ENCODE results near the gene ETS2. TPM values are rescaled to one million over a fixed set of nuclear protein-coding genes. Genes with fewer than 3 reads are reported as not detected.

Gene ETS2
- total RNA-seq, 1 donor from 2014 or later, result 18.2 TPM

DNA sequence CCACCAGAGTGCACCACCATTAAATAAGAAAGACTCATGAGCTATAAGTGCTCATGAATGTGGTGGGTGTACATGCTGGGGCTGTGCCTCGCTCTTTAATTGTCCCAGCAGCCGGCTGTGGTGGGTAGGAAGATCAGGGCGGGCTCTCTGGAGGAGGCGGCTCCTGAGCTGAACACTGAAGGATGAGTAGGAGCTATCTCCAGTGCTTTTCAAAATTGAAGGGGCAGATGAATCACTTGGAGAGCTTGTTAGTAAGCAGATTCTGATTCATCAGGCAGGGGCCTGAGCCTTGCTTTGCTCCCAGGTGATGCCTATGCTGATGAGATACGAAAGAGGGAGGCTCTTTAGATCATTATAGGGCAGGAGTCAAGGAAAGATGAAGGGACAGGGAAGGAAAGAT lies 54.1 kb downstream of the ETS2 start:
- Mint-ChIP-seq H3K36me3 (ENCODE audit: unreplicated experiment) (no peaks in the 10 kb centered on the region), H3K4me1 (ENCODE audit: unreplicated experiment) (no peaks in the 10 kb centered on the region), H3K9me3 (ENCODE audit: unreplicated experiment) (no peaks in the 10 kb centered on the region), H3K4me3 (ENCODE audit: unreplicated experiment) (no peak overlapping the region), H3K27ac (ENCODE audit: unreplicated experiment) (no peak overlapping the region), H3K27me3 (ENCODE audit: unreplicated experiment) (no peaks in the 10 kb centered on the region)
- no peak for DNase-seq (ENCODE audit: extremely low spot score, unreplicated experiment)
- TF ChIP-seq, protein P1, sequence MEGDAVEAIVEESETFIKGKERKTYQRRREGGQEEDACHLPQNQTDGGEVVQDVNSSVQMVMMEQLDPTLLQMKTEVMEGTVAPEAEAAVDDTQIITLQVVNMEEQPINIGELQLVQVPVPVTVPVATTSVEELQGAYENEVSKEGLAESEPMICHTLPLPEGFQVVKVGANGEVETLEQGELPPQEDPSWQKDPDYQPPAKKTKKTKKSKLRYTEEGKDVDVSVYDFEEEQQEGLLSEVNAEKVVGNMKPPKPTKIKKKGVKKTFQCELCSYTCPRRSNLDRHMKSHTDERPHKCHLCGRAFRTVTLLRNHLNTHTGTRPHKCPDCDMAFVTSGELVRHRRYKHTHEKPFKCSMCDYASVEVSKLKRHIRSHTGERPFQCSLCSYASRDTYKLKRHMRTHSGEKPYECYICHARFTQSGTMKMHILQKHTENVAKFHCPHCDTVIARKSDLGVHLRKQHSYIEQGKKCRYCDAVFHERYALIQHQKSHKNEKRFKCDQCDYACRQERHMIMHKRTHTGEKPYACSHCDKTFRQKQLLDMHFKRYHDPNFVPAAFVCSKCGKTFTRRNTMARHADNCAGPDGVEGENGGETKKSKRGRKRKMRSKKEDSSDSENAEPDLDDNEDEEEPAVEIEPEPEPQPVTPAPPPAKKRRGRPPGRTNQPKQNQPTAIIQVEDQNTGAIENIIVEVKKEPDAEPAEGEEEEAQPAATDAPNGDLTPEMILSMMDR (IDR thresholded peaks at IDR 0.05), result no peak

DNA sequence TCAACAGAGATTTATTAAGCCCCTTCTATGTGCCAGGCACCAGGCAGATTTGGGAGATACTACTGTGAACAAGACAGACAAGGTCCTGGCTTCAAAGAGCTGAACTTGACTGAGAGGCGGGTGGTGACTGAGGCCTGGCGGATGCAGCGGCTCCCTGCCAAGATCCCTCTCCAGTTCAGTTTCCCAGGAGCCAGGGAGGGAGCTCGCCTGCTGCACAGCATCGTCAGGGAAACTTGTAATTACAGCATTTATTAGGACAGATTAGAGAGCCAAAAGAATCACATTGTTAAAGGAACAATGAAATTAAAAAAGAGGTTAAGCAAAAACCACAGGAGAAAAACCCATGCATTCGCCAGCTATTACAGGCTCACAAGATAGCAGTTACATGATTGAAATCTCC lies 55.3 kb downstream of the ETS2 start:
- TF ChIP-seq, protein P1 (IDR thresholded peaks at IDR 0.05), result no peak
- no peak overlapping the region for H3K4me3 Mint-ChIP-seq (ENCODE audit: unreplicated experiment)
- H3K27ac Mint-ChIP-seq (ENCODE audit: unreplicated experiment), result no peak overlapping the region
- no peaks in the 10 kb centered on the region for H3K9me3 Mint-ChIP-seq (ENCODE audit: unreplicated experiment)
- H3K36me3 Mint-ChIP-seq (ENCODE audit: unreplicated experiment), result peaks cover under 1% of the 10 kb centered on the region
- H3K27me3 Mint-ChIP-seq (ENCODE audit: unreplicated experiment), result no peaks in the 10 kb centered on the region
- DNase-seq (ENCODE audit: extremely low spot score, unreplicated experiment), result no peak
- no peaks in the 10 kb centered on the region for H3K4me1 Mint-ChIP-seq (ENCODE audit: unreplicated experiment)

DNA sequence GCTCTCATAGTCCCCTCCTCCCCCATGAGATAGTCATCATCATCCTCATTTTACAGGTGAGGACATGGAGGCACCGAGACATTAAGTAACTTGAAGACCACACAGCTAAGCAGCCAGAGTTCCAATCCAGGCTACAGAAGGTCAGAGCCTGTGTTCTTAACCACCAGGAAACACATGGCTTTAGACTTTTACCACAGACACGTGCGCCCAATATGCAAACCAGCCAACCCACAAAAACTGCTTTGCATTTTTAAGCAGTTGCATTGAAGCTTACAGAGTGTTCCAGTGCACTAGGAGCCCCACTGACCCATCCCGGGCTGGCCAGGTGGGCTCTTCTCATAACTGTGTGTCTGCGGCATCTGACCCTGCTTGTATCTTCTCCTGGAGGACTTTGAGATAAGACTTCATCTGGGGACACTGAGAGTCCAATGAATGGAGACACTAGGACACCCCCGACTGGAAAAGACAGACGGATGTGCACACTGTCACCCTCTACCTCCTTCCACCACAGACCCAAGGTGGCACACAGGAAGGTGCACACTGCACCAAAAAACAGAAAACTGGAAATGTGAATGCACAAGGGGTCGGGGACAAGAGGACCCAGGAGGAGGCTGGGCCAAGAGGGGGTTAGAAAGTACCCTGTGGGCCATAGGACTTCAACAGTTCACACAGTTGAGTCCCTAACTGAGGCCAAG lies 56.4 kb downstream of the ETS2 start:
- H3K27ac Mint-ChIP-seq (ENCODE audit: unreplicated experiment), result no peak overlapping the region
- no peak overlapping the region for H3K4me3 Mint-ChIP-seq (ENCODE audit: unreplicated experiment)
- TF ChIP-seq, protein P1 (IDR thresholded peaks at IDR 0.05), result no peak
- no peaks in the 10 kb centered on the region for H3K9me3 Mint-ChIP-seq (ENCODE audit: unreplicated experiment)
- DNase-seq (ENCODE audit: extremely low spot score, unreplicated experiment), result no peak
- H3K36me3 Mint-ChIP-seq (ENCODE audit: unreplicated experiment), result peaks cover 2% of the 10 kb centered on the region
- no peaks in the 10 kb centered on the region for H3K27me3 Mint-ChIP-seq (ENCODE audit: unreplicated experiment)
- H3K4me1 Mint-ChIP-seq (ENCODE audit: unreplicated experiment), result no peaks in the 10 kb centered on the region

DNA sequence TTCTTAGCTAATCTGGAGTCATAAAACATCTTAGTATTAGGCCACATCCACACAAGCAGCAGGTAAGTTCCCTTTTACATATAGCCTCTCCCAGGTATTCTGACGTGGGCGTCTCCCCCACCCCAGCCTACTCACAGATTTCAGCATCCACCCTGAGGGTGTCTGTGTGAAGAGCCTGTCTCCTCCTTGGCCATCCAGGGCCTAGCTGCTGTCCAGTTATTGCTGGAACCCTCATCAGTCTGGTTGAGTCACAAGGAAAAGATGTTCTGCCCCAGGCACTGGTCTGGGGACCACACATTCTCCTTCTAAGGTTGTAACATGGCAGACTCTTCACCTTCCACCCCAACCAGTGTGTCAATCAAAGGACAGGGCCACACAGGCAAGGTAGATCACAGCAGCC lies 57.6 kb downstream of the ETS2 start:
- H3K27me3 Mint-ChIP-seq (ENCODE audit: unreplicated experiment), result no peaks in the 10 kb centered on the region

DNA sequence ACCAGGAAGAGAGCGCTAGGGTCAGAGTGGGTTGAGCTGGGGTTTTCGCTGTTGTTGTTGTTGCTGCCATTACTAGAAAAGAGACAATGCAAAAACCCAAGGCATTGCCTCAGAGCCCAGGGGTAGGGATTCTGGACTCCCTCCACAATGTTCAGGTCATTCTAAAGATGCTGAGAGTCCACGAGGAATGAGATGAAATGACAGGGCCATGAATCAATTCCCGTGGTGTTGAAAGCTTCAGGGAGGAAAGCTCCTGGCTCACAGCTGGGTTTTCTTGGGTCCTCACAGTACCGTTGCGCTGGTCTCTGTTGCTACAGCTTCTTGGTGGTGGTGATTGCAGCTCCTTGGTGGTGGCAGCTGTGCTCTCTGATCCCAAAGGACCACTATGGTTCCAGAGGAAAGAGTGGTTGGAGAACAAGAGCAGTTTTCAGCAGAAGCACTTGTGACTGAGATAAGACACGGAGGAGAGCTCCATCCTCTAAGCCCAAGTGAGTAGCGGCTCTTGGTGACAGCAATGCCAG lies 58.2 kb downstream of the ETS2 start:
- no peaks in the 10 kb centered on the region for H3K9me3 Mint-ChIP-seq (ENCODE audit: unreplicated experiment)
- no peaks in the 10 kb centered on the region for H3K4me1 Mint-ChIP-seq (ENCODE audit: unreplicated experiment)
- H3K27ac Mint-ChIP-seq (ENCODE audit: unreplicated experiment), result no peak overlapping the region
- no peaks in the 10 kb centered on the region for H3K27me3 Mint-ChIP-seq (ENCODE audit: unreplicated experiment)
- TF ChIP-seq, protein P1 (IDR thresholded peaks at IDR 0.05), result no peak
- H3K36me3 Mint-ChIP-seq (ENCODE audit: unreplicated experiment), result peaks cover 2% of the 10 kb centered on the region
- H3K4me3 Mint-ChIP-seq (ENCODE audit: unreplicated experiment), result no peak overlapping the region
- no peak for DNase-seq (ENCODE audit: extremely low spot score, unreplicated experiment)

More for the DNA sequence above, 57.6 kb downstream of the ETS2 start:
- no peak overlapping the region for H3K4me3 Mint-ChIP-seq (ENCODE audit: unreplicated experiment)
- no peak overlapping the region for H3K27ac Mint-ChIP-seq (ENCODE audit: unreplicated experiment)
- no peaks in the 10 kb centered on the region for H3K4me1 Mint-ChIP-seq (ENCODE audit: unreplicated experiment)
- H3K36me3 Mint-ChIP-seq (ENCODE audit: unreplicated experiment), result peaks cover 2% of the 10 kb centered on the region
- no peaks in the 10 kb centered on the region for H3K9me3 Mint-ChIP-seq (ENCODE audit: unreplicated experiment)
- TF ChIP-seq, protein P1 (IDR thresholded peaks at IDR 0.05), result no peak
- DNase-seq (ENCODE audit: extremely low spot score, unreplicated experiment), result no peak
